ENCODE results near the gene SLC2A9.

- TF ChIP-seq CTCF (IDR thresholded peaks at IDR 0.05) (no peak), POLR2A (IDR thresholded peaks at IDR 0.05) (no peak)
These were observed 23.4 kb downstream of the SLC2A9 start for GRCh38 chr4:9997886-9998285.
